ENCODE data around the gene ITPR1.
"Not testable (repeated sequence)": the region's sequence is repeated elsewhere in the genome, so short reads cannot be mapped to it uniquely, and the experiment has no call there.

The ITPR1 gene

DNA sequence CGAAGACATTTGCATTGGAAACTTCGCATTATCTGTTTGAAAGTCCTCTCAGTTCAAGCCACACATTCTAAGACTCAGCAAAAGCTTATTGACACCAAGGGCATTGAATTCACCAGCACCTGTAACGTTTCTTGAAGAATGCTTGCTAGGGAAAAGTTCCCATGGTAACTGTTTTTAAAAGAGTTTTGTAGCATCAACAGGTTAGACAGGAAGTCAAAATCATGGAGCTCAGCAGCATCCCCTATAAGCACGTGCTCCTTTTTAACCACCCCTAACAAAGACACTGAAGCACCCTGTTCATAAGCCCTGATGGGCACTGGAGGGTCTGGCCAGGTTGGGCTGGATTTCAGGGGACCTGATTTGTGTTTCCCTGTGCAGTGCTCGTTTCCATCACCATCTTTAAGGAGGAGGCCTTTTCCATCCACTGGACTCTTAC lies 256.4 kb downstream of the ITPR1 start:
- DNase-seq = no peak

DNA sequence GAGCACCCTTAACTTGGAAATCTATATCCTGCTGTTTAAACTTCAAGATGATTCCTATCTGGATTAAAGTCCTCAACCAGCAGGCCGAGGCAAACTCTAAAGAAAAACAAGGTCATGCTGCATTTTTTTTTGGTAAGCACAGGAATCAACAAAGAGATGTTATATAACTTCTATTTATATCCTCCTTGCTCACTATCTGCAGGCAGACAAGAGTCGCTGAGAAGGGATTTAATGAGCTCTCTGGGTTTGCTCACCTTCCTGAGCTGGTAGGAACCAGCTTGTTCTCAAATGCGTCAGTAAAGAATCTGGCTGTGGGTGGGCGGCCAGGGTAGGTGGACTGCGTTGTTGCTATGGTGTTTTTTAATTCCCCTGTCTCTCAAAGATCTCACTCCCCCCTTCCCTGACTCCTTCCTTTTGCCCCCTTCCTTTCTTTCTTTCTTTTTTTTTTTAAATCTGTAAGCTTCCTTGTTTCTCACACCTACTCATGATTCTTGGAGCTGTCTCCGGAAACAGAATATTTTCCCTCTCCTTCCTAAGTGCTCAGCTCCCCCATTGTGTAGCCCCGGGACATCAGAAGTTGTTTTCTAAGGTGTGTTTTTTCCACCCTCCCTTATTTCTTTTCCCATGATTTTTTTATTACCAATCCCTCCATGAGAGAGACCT lies 257.3 kb downstream of the ITPR1 start:
- peak; percentile 47 for DNase-seq

DNA sequence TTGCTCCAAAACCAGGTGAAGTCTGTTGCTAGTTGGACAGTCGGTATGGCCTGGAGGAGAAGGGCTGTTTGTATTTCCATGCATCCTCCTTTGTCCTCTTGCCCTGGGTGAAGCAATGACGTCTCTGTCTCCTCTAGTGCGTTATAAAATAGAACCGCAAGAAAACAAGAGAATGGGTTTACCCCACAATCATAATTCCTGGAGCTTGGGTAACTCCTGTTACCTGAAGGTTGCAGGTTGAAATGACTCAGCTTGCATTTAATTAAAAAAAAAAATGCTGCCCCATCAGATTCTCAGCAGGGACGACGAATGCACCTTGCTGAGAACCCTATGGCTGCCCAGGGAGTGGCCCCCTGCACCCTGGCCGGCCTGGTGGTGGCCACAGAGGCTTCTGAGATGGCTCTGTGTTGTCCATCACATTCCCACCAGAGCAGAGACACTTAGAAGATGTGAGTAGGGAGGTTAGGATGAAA lies 257.9 kb downstream of the ITPR1 start:
- DNase-seq = no peak

DNA sequence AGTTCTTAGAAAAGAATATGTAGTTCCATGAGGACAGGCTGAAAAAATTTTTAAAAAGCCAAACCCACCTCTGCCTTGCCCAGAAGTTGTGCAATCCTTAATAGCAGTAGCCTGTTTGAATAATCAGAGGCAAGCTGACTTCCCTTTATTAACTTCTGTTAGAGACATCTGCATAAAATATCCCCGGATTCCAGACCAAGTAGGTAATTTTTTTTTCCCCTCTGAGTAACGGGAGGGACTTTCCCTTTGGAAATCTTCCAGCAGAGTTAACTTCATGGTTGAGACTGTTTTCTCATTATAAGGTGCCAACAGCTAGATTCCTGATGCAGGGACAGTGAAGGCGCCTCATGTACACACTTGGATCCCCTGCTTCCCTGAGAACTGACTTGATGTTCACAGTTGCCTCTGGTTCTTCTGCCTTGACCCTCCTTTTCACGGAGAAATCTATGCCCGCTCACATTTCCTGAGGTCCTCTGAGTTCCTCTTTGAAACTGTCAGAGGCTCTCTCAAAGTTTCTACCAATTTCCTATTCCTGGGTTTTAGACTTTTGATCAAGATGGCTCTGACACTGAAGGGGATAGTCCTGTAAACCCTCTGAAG lies 258.5 kb downstream of the ITPR1 start:
- peak; percentile 47 for DNase-seq

DNA sequence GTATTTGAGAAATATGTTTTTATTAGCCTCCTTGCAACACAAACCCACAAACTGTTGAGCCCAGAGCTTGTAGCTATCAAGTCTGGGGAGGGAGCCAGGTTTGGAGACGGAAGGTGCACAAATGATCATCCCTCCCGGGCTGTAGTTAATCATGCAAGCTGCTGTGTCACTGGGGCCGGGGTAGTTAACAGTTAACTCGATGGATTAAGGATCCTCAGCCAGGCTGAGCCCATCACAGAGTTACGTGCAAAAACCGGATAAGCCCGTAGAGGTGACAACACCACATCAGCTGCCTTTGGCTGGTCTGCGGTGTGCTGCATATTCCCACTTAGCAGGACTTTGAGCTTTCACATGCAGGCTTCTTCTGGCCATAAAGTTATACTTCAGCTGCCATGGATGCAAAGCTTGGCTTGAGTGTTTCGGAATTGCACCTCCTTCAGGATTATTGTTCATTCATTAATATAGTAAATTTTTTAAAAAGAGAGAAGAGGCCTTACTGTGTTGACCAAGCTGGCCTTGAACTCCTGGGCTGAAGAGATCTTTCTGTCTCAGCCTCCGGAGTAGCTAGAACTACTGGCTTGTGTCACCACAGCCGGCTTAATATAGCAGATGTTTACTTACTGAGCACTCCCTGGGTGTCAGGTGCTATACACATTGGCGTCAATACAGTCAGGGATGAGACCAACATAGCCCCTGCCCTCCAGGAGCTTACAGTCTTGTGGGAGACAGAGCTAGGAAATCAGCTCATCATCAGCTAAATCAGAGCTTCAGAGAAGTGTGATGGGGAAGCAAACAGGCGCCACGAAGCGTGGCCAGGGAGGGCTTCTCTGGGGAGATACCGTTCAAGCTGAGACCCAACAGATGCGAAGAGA lies 259.3 kb downstream of the ITPR1 start:
- DNase-seq = peak; percentile 16

DNA sequence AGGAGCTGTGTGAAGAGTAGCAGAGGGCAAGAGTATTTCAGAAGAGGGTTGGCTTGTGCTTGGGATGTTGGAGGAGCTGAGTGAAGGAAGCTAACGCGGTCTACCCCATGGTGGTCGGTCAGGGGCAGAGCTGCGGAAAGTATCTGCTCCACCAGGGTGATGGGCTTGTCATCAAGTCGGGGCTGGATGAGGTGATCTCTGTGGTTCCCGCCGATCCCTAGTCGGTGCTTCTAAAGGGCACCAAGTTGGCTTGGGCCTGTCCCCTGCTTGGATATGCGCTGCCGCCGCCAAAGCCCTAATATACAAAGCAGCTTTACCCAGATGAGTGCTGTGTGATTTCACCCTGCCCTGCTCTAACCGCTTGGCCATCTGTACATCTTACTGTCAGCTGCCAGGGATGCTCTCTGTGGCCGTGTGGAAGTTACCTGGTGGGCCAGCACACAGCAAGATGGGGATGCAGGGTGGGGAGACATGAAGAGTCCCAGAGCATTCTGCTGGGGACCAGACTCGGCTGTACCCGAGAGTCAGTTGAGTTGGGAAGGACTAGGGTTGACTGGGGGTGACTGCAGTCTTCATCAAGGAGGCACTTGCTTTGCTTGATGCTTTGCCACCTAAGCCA lies 260.0 kb downstream of the ITPR1 start:
- no peak for DNase-seq

DNA sequence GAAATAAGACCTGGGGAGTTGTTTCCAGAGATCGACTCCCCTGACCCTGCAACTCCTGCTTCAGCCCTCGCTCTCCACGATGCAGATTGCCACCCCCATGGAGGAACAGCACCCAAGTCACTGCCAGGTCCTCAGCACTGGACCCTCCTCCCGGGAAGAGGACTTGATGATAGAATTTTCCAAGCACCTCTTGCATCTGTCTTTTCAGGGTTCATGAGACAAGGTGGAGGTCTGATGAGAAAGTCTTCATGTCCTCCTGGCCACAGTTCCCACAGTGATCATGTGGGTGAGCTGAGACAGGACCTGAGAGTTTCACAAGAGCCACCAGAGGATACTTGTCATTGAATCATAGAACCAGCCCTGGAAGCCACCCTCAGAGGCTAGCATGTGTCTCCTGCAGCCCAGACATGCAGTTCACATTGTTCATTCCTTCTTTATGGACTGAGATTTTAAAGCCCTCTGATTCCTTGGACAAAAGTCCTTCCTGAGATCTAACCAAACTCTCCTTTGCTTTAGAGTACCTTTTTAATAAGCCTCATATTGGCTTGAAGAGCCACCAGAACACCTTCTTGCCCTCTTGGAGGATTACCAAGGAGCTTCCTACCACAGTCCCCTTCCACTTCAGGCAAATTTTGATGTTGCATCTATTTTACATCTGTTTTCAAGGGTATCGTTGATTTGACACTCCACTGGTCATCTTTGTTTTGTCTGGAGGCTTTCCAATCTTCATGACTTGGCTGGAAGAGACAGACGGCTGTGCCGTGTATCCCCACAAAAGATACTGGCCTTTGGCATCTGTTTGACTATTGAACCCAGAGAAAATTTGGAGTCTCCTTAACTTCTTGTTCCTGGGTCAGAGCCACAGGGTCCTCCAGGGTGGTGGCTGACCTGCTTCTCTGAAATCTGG lies 261.3 kb downstream of the ITPR1 start:
- no peak for DNase-seq

DNA sequence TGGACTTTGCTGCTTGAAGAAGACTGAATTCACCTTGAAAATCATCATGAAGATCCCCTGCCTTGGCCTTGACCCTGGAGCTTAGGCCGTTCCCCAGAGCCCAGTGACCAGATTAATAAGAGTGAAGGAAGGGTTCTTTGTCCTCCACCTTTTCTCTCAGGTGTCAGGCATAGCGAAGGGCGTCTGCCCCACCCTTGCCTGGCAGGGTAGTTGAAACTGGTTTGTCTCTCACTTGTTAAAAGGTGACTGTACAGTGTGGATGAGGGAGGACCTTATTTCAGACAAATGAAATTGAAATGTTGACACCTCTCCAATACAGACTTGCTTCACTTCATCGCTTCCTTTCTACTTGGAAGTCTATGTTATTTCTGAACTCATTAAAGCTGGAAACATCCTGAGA lies 262.4 kb downstream of the ITPR1 start:
- DNase-seq = no peak

DNA sequence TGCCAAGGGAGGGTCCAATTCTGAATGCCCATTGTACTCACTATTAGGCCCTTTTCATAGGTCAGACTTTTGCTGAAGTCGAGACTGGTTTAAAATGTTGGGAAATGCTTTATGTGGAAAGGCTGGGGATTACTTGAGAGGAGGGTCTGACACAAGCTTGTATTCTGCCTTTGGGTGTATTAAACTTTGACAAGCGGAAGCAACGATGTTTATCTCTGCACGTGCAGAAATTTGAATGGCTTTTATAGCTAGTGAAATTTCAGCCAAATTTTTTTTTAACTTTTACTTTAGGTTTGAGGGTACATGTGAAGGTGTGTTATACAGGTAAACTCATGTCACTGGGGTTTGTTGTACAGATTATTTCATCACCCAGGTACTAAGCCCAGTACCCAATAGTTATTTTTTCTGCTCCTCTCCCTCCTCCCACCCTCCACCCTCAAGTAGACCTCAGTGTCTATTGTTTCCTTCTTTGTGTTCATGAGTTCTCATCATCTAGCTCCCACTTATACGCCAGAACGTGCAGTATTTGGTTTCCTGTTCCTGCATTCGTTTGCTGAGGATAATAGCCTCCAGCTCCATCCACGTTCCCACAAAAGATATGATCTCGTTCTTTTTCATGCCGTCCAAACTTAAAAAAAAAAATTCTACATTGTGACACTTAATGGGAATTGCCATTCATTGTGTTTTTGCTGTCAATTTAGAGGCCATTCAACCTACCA lies 263.1 kb downstream of the ITPR1 start:
- DNase-seq = no peak

DNA sequence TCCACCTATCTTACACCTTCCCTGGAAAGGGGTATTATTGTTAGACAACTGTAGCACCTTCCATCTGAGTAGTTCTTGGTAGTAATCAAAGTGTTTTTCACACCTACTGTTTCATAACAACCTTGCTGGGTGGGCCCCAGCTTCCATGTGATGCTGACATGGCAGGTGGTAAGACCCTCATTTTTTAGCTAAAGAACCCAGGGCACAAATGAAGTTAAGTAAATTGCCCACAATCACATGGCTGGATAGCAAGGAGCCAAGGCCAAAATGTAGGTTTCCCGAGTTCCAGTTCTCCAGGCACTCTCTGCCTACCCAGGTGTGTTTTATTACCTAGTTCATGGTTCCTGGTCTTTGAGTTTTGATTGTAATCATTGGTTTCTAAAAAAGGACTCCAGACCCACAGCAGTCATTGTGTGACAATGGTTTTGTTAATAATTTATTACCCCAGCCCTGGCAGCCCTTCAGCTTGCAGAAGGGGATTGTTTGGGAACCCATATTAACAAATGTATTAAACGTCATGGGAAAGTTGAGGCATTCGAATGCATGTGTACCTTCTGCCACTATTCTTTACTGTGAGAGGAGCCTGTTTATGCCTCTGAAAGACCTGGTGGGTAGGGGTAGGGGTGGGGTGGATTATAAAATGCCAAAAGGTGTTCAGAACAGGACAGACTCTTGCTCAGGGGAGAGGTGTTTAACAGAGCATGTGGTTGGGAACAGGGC lies 263.9 kb downstream of the ITPR1 start:
- DNase-seq = no peak

DNA sequence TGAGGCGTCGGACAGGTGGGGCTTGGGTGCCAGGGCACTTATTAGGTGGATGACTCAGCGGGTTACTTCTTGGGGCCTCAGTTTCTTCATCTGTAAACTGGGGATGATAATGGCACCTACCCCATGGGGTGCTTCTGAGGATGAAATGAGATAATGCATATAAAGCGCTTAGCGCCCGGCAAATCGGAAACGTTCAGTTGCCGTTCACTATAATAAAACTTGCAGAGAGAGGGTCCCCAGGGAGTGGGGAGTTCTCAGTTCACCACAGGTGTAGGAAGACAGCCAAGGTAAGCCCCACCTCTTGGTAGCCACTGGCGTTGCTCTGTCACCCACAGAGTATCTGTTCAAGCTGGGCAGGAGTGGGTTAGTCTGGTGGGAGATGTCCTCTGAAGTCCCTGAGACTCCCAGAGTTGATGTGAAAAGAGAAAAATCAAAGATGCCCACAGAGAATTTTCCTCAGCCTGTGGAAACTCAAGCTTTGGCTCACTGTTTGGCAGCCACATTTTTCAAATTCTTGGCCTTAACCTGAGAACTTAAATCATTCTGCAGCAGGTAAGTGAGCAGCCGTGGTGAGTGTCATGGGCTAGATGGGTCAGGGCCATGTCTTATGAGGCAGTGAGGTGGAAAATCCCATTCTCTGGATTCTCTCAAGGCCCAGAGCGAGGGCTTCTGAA lies 264.6 kb downstream of the ITPR1 start:
- DNase-seq = no peak

DNA sequence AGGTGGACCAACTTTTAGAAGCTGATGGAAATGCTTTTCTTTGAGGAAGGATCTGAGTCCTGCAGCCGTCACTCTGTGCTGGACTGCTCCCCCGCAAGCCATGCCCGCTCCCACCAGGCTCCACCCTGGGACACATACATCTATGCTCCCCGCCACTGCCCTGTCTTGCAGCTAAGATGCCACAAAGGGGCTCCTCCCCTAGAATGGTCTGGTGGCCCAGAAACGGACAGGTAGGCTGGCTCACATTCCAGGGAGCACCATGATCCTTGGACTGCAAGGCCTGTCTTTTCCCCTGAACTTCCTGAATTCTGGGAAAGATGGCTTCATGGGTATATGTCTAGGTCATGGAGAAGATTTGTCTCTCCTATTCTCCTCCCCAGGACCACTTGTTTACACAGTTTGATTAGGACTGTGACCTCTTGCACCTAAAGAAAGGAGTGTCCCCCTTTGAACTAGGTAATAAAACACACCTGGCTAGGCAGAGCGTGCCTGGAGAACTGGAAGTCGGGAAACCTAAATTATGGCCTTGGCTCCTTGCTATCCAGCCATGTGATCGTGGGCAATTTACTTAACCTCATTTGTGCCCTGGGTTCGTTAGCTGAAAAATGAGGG lies 265.2 kb downstream of the ITPR1 start:
- DNase-seq = no peak

DNA sequence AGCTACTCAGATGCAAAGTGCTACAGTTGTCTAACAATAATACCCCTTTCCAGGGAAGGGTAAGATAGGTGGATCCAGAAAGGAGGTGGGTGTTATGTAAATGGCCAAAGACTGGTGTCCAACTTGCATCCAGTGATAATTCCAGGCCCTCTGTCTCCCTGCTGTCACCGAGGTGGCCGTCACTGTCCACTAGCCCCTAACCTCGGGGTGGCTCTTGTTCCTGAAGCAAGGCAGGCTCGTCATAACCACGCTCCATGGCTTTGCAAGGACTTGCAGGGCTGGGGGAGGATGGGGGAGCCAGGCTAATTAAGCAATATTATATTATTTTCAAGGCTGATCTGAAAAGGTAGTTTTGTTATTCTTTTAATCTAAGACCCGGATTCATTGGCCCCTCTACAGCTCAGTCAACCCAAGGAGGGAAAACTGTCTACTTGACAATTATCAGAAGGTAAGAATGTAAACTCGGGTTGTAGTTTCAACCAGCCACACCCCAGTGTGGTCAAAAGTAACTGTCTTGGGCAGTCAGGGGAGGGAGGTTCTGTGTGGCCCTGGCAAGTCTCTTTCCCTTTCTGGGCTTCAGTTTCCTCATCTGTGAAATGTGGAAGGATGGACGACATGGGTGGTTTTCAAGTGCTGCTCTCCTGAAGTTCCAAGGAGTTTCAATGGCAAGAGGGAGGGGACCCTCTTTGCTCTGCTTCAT lies 266.0 kb downstream of the ITPR1 start:
- DNase-seq = no peak

DNA sequence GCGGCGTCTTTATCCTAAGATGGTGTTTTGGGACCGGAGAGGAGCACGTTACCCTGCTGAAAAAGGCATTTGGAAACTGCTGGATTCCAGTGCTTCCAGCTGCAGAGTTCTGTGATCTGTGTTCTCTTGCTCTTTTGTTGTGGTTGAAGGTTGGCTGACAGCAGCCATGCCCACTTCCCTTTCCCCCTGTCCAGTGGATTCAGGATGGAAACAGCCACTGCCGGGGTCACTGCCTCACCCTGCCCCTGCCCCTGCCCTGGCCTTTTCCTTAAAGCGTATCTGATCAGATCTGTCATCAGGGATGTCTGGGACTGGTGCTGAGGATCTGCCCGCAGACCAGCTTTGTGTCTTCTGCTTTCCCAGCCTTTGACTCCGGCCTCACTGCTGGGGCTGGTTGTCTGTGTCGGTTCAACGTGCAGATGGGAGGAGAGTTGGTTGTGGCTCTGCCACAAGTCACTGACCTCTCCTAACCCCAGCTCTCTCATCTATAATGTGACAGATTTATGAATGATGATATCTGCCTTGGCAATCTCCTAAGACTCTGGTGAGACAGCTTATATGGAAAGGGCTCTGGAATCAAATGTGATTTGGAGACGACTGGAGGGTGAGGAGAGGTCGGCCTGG lies 266.7 kb downstream of the ITPR1 start:
- no peak for DNase-seq

DNA sequence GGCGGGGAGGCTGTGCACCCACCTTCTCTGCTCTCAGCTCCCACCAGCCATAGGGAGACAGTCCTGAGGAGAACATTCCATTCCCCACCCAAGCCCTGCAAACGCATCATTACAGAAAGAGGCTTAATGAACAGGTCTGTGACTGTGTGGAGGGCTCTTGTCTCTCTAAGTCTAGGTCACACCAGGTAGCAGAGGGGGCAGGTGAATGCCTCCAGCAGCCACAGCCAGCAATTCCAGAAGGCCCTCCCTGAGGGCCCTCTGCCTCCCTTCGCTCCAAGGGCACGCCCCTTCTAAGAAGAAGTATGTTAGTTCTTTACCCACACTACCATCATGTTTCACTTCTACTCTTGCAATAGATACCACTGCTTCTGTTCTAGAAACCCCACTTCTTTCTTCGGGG lies 268.6 kb downstream of the ITPR1 start:
- no peak for DNase-seq

DNA sequence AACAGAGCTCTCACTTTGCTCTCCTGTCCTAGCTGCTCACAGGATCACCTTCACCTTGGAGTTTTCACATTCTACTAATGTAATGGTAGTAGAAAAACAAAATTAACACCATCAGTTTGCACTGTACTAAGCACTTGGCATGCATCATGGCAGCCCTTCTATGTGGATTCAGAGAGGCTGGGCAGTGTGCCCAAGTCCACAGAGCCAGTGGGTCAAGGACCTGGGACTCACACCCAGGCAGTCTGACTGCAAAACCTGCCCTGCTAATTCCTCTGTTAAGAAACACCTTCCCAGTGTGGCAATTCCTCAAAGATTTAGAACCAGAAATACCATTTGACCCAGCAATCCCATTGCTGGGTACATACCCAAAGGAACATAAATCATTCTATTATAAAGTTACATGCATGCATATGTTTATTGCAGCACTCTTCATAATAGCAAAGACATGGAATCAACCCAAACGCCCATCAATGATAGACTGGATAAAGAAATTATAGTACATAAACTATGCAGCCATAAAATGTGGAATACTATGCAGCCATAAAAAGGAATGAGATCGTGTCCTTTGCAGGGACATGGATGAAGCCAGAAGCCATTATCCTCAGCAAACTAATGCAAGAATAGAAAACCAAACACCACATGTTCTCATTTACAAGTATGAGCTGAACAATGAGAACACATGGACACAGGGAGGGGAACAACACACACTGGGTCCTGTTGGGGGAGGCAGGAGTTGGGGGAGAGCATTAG lies 269.5 kb downstream of the ITPR1 start:
- not testable (repeated sequence) for DNase-seq

DNA sequence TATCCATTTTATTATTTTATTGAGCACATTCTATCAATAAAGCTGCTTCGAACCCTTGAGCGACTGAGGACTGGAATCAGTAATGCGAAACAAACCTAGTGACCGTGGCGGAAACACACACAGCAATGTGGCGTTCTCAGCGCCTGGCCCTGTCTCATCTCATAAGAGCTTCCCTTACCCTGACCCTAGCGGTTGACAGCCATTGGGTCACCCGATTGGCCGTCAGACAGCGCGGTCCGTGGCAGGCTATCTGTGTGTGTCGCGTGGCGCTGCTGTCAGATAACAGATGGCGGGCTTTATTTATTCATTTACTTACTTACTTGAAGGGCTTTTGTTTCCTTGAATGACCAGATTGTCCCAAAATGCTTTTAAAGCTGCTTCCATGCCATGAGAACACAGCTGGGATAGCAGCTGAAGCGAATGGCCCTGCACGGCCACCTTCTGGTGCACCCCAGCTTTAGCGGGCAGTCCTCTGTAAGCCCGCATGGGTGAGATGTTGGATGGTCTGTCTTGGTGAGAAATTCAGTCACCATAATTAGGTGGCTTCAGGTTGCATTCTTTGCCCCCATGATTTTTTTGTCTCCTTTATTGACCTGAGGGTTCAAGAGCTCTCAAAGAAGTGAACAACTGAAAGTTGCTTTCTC lies 270.6 kb downstream of the ITPR1 start:
- no peak for DNase-seq

Measured in eye (tissue), 1 donor.